ENCODE data around the gene RAB41. TPM values are rescaled to one million over a fixed set of nuclear protein-coding genes. Genes with fewer than 3 reads are reported as not detected.

RAB41 gene
- total and polyA plus RNA-seq, 12 donors = not detected

DNA sequence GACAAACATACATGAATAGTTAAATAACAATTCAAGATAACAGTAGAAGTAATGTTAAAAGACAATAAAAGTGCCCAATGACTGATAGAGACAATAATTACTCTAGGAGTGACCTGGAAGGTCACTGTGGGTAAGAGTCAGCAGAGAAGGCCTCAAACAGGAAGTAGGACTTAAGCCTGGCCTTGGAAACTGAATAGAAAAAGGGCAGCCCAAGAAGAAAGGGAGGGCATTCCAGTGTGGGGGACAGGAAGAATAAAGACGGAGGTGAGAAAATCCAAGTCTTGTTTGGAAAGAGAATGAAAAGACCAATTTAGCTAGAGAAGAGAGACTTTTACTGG, 27.9 kb upstream of the RAB41 start:
- no peaks in the 10 kb centered on the region for H3K9me3 ChIP-seq
- 63 to 75% methylated on average over 1 of the region's 1 CpG for WGBS, 2 donors
- peaks cover 0 to 6% (median 0%) of the 10 kb centered on the region in 7 donors for H3K27me3 ChIP-seq
- H3K27ac ChIP-seq = no peak overlapping the region
- H3K4me3 ChIP-seq = no peak overlapping the region
- H3K36me3 ChIP-seq = no peaks in the 10 kb centered on the region
- ATAC-seq (no peak), DNase-seq (no peak)
- no peaks in the 10 kb centered on the region for H3K4me1 ChIP-seq
- TF ChIP-seq, protein P1, sequence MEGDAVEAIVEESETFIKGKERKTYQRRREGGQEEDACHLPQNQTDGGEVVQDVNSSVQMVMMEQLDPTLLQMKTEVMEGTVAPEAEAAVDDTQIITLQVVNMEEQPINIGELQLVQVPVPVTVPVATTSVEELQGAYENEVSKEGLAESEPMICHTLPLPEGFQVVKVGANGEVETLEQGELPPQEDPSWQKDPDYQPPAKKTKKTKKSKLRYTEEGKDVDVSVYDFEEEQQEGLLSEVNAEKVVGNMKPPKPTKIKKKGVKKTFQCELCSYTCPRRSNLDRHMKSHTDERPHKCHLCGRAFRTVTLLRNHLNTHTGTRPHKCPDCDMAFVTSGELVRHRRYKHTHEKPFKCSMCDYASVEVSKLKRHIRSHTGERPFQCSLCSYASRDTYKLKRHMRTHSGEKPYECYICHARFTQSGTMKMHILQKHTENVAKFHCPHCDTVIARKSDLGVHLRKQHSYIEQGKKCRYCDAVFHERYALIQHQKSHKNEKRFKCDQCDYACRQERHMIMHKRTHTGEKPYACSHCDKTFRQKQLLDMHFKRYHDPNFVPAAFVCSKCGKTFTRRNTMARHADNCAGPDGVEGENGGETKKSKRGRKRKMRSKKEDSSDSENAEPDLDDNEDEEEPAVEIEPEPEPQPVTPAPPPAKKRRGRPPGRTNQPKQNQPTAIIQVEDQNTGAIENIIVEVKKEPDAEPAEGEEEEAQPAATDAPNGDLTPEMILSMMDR (IDR thresholded peaks at IDR 0.05) = no peak
- intact Hi-C loops (cut with DNase I) = no loop called here

DNA sequence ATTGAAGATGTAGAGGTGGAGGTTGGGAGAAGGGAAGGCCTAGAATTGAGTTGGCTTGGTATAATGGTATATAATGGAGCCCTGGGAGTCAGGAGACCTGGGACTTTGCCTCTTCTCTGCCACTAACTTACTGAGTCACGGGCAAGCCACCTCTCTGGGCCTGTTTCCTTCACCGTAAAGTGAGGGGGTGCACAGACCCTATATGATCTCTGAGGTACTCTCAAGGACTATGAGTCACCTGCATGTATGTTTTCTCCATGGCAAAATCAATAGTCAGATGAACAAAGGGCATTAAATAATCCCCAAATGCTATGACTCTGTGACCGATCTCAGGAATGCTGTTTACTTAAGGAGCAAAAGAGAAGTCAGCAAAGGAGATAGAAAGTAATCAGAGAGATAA, 27.1 kb upstream of the RAB41 start:
- no peaks in the 10 kb centered on the region for H3K4me1 ChIP-seq
- ATAC-seq (no peak), DNase-seq (no peak)
- H3K4me3 ChIP-seq = no peak overlapping the region
- no peaks in the 10 kb centered on the region for H3K9me3 ChIP-seq
- WGBS, 2 donors = 95 to 100% methylated on average over 3 of the region's 3 CpGs
- H3K36me3 ChIP-seq = no peaks in the 10 kb centered on the region
- intact Hi-C loops (cut with DNase I) = no loop called here
- TF ChIP-seq, protein P1 (IDR thresholded peaks at IDR 0.05) = no peak
- H3K27me3 ChIP-seq = peaks cover 0 to 6% (median 0%) of the 10 kb centered on the region in 7 donors
- no peak overlapping the region for H3K27ac ChIP-seq

DNA sequence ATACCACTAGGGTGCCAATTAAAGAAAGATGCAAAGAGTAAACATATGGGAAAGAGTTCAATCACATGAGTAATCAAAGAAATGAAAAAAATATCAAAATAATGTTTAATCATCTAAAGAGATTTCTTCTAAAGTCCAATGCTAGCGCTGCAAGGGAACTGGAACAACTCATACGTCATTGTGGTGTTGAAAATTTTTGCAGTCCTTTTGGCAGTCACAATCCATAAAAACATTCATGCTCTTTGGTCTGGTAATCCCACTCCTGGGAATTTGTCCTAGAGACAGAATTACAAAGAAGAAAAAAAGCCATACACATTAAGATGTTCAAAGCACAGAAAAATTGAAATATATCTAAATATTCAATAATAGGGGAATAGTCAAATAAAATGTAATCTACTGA, 26.5 kb upstream of the RAB41 start:
- no peaks in the 10 kb centered on the region for H3K9me3 ChIP-seq
- peaks cover 0 to 3% (median 0%) of the 10 kb centered on the region in 7 donors for H3K27me3 ChIP-seq
- H3K4me3 ChIP-seq = no peak overlapping the region
- no peaks in the 10 kb centered on the region for H3K4me1 ChIP-seq
- DNase-seq (no peak), ATAC-seq (no peak)
- no peaks in the 10 kb centered on the region for H3K36me3 ChIP-seq
- H3K27ac ChIP-seq = no peak overlapping the region
- 70 to 79% methylated on average over 2 of the region's 2 CpGs for WGBS, 2 donors
- TF ChIP-seq, protein P1 (IDR thresholded peaks at IDR 0.05) = no peak
- intact Hi-C loops (cut with DNase I) = no loop called here

DNA sequence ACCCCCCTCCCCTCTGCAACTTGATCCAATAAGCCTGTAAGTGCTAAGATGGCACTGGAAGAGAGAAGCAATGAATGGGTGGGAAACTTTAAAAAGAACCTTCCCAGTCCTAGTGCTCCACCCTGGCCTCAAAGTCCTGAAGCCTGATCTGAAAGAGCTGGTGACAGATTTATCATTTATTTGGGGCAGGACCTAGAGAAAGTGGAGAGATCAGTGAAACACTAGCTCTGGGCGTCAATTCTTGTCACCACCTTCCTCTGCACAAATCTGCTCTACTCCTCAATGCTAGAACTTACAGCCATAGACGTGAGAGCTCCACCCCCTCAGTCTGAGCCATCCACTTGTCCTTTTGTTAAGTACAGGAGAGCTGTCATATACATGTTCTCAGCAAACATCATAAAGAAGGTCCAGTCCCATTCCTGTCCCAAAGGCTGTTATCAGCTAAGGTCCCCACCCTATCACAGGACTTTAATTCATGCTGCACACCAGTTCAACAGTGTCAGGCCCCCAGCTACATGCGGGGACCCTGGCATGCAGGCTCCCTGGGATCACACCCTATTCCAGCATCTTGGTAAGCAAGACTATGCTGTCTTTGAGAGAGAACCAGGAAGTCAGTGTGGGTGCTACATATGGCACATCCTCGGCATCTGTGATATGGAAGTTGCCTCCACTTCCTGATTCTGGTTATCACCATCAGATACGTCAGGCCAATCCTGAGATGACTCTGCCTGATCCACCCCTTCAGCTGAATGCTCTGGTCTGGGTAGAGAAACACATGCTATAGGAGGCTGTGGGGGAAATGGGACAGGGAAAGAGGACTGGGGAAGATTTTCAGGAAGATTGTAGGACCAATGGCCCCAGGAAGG, 24.3 kb upstream of the RAB41 start:
- no peak for DNase-seq
- Histone ChIP-seq H3K4me1 (no peaks in the 10 kb centered on the region), H3K36me3 (no peaks in the 10 kb centered on the region), H3K27ac (no peak overlapping the region), H3K4me3 (no peak overlapping the region), H3K27me3 (peaks cover 0 to 8% (median 0%) of the 10 kb centered on the region in 7 donors), H3K9me3 (no peaks in the 10 kb centered on the region)
- no peak for ATAC-seq
- intact Hi-C loops (cut with DNase I) = no loop called here
- TF ChIP-seq, protein P1 (IDR thresholded peaks at IDR 0.05) = no peak
- WGBS, 2 donors = 83 to 84% methylated on average over 5 of the region's 5 CpGs

Data from heart right ventricle (tissue), 16 donors.